ENCODE measurements around the gene ZNF518A. TPM values are rescaled to one million over a fixed set of nuclear protein-coding genes. Genes with fewer than 3 reads are reported as not detected.

ZNF518A gene, protein sequence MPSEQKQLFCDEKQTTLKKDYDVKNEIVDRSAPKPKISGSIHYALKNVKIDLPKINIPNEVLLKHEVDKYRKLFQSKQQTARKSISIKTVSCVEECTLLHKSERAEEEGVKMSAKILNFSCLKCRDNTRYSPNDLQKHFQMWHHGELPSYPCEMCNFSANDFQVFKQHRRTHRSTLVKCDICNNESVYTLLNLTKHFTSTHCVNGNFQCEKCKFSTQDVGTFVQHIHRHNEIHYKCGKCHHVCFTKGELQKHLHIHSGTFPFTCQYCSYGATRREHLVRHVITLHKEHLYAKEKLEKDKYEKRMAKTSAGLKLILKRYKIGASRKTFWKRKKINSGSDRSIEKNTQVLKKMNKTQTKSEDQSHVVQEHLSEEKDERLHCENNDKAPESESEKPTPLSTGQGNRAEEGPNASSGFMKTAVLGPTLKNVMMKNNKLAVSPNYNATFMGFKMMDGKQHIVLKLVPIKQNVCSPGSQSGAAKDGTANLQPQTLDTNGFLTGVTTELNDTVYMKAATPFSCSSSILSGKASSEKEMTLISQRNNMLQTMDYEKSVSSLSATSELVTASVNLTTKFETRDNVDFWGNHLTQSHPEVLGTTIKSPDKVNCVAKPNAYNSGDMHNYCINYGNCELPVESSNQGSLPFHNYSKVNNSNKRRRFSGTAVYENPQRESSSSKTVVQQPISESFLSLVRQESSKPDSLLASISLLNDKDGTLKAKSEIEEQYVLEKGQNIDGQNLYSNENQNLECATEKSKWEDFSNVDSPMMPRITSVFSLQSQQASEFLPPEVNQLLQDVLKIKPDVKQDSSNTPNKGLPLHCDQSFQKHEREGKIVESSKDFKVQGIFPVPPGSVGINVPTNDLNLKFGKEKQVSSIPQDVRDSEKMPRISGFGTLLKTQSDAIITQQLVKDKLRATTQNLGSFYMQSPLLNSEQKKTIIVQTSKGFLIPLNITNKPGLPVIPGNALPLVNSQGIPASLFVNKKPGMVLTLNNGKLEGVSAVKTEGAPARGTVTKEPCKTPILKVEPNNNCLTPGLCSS (N-terminal part only)
- 7.8 and 11.1 TPM in 2 replicates for total RNA-seq

DNA sequence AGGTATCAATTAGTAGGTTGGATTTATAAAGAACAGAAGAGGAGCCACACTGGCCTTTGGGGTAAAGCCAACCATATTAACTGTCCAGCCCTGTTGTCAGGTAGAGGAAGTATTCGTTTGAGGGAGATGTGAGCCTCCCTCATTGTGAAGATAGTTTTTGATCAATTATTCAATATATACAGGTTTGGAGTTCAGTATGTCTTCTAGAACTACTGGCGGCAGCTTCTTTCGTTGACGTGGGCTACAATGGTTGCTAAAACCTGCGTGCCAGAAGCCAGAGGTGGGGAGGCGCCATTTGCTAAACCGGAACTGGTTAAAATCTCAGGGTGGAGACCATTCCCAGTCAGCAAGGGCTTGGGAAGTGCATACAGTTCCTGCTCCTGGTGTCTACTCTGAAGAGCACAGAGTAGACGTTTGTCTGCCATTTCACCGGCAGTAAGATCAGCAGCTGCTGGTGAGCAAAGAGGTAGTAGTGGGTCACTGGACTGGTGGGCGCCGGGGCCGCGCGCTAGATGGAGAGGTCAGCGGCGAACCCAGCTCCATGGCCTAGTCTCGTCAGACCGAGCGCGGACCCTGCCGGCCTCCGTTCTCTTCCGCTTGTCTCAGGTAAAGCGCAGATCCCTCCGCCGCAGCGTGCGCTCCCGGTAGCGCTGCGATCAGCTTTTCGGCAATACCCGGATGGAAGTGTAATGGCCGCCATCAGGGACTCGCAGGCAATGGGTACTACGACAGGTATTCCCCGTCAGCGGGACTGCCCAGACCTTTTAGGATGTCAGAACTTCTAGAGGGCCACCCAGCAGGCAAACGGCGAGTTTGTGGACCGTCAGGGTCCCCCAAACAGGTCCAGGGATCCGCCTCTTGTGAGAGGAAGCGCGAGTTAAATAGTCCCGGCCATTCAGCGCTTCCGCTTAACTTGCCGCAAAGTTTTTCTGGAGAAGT lies at the start of gene ZNF518A:
Gene ZNF518A (plus strand): TSS at position 911 of the 939 bp plus-strand sequence. CDS start 26,026 bp downstream, outside the sequence.

Other genes starting within 250 kb of the ZNF518A start
- 0.07 and 0.17 TPM in 2 replicates for gene CC2D2B, start 222.3 kb upstream of the ZNF518A start, total RNA-seq
- gene CCNJ, start 86.7 kb upstream of the ZNF518A start, total RNA-seq, result 4.5 and 7.9 TPM in 2 replicates
- 0.07 TPM in 1 of 2 replicates, not detected in the other for gene BLNK, start 141.3 kb downstream of the ZNF518A start, total RNA-seq
- gene DNTT, start 174.1 kb downstream of the ZNF518A start, total RNA-seq, result not detected in 2 replicates
- gene OPALIN, start 228.7 kb downstream of the ZNF518A start, total RNA-seq, result not detected in 2 replicates